Ishikawa (cell line): ENCODE data around the gene DTYMK.

Experiments
- CEBPB ChIP-seq: IDR thresholded peaks from 2 replicates; pipeline ENCODE4 v1.6.1; 2012
- CREB1 ChIP-seq: IDR thresholded peaks from 2 replicates; pipeline ENCODE4 v1.6.1; 2012; ENCODE audit warnings: low read depth
- EGR1 ChIP-seq: IDR thresholded peaks from 2 replicates; pipeline ENCODE4 v1.6.1; 2012
- EP300 ChIP-seq: IDR thresholded peaks from 2 replicates; pipeline ENCODE4 v1.6.1; 2012; ENCODE audit warnings: borderline replicate concordance
- FOXM1 ChIP-seq: IDR thresholded peaks from 2 replicates; pipeline ENCODE4 v1.6.1; 2012; ENCODE audit warnings: low read depth, borderline replicate concordance
- NFIC ChIP-seq: IDR thresholded peaks from 2 replicates; pipeline ENCODE4 v1.6.1; 2012
- RAD21 ChIP-seq: IDR thresholded peaks from 2 replicates; pipeline ENCODE4 v1.6.1; 2012; ENCODE audit warnings: low read depth
- REST ChIP-seq: IDR thresholded peaks from 2 replicates; pipeline ENCODE4 v1.6.1; 2012; ENCODE audit warnings: low read depth, mild to moderate bottlenecking
- TAF1 ChIP-seq: IDR thresholded peaks from 2 replicates; pipeline ENCODE4 v1.6.1; 2012; ENCODE audit warnings: low read depth, mild to moderate bottlenecking
- TCF12 ChIP-seq: IDR thresholded peaks from 2 replicates; pipeline ENCODE4 v1.6.1; 2012; ENCODE audit warnings: low read depth
- TEAD4 ChIP-seq: IDR thresholded peaks from 2 replicates; pipeline ENCODE4 v1.6.1; 2012
- USF1 ChIP-seq: IDR thresholded peaks from 2 replicates; pipeline ENCODE4 v1.6.1; 2012
- YY1 ChIP-seq: IDR thresholded peaks from 2 replicates; pipeline ENCODE4 v1.6.1; 2012; ENCODE audit warnings: low read depth
- ZBTB7A ChIP-seq: IDR thresholded peaks from 2 replicates; pipeline ENCODE4 v1.6.1; 2012; ENCODE audit warnings: low read depth
- TF ChIP-seq, protein P1 (sequence below): IDR thresholded peaks from 2 replicates; pipeline ENCODE4 v1.6.1; 2012

The DTYMK gene

DNA sequence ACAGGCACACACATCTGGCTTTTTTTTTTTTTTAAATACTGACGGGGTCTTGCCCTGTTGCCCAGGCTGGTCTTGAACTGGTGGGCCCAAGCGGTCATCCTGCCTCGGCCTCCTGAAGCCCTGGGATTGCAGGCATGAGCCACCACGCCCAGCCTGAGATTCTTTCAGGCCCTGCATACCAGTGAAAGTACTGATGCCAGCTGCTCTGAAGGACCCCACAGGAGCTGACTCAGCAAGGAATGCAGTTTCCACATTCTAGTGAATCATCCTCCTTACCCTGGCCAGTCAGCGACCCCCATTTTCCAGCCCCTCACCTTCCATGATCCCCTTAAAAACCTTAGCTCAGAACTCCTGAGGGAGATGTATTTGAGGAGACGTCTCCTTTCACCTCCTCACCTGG lies 5.8 kb upstream of the DTYMK start:
- TF ChIP-seq TAF1 (no peak), RAD21 (no peak), ZBTB7A (no peak), USF1 (no peak), TCF12 (no peak), YY1 (no peak), EP300 (no peak), CEBPB (no peak), NFIC (no peak), REST (no peak), EGR1 (no peak), CREB1 (no peak), TEAD4 (no peak), FOXM1 (no peak)
- TF ChIP-seq, protein P1, sequence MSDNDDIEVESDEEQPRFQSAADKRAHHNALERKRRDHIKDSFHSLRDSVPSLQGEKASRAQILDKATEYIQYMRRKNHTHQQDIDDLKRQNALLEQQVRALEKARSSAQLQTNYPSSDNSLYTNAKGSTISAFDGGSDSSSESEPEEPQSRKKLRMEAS, result no peak

GRCh38 chr2:241690202-241690717 lies 3.6 kb upstream of the DTYMK start:
- no peak for TF ChIP-seq NFIC
- no peak for TF ChIP-seq EP300
- TF ChIP-seq EGR1, result no peak
- TF ChIP-seq USF1, result no peak
- no peak for TF ChIP-seq CREB1
- TF ChIP-seq TCF12, result no peak
- TF ChIP-seq TAF1, result no peak
- no peak for TF ChIP-seq REST
- no peak for TF ChIP-seq YY1
- TF ChIP-seq RAD21, result no peak
- no peak for TF ChIP-seq FOXM1
- TF ChIP-seq ZBTB7A, result no peak
- TF ChIP-seq, protein P1, result no peak
- no peak for TF ChIP-seq CEBPB
- TF ChIP-seq TEAD4, result no peak

- TF ChIP-seq EGR1, result no peak
- no peak for TF ChIP-seq EP300
- TF ChIP-seq TEAD4, result no peak
- TF ChIP-seq CEBPB, result no peak
- no peak for TF ChIP-seq CREB1
- no peak for TF ChIP-seq YY1
- TF ChIP-seq RAD21, result no peak
- no peak for TF ChIP-seq NFIC
- no peak for TF ChIP-seq USF1
- no peak for TF ChIP-seq FOXM1
- no peak for TF ChIP-seq TAF1
- TF ChIP-seq REST, result no peak
- TF ChIP-seq TCF12, result no peak
These were observed 2.7 kb upstream of the DTYMK start for GRCh38 chr2:241689306-241689705.

GRCh38 chr2:241686324-241686649 lies 328 bp downstream of the DTYMK start:
- TF ChIP-seq, protein P1, result no peak
- no peak for TF ChIP-seq RAD21
- TF ChIP-seq FOXM1, result no peak
